Transverse colon (tissue), 4 donors: Measurements from ENCODE around the gene AKT1S1.

Experiments used
- CTCF ChIP-seq, 5 experiments: fragments of 200-600 bp in 3 of 5; fragments of 450-650 bp in 2 of 5; sonication (generic) in 3 of 5; IDR thresholded peaks; 1 replicate in 2 of 5; 2 replicates in 3 of 5; pipeline ENCODE4 v1.5.1; 2016 to 2017; ENCODE audit warnings: antibody characterized with exemption in 5 of 5, inconsistent platforms in 3 of 5, mild to moderate bottlenecking in 2 of 5, moderate library complexity in 1 of 5
- EP300 ChIP-seq: sonication (generic); formaldehyde crosslinking; IDR thresholded peaks from one replicate; pipeline ENCODE4 v1.6.1; 2017; ENCODE audit warnings: antibody characterized with exemption, low read depth
- POLR2A ChIP-seq: fragments of 450-650 bp; IDR thresholded peaks from one replicate; pipeline ENCODE4 v1.6.1; 2016; ENCODE audit warnings: antibody characterized with exemption, mild to moderate bottlenecking, moderate library complexity
- POLR2AphosphoS5 ChIP-seq, 3 donors: sonication (generic); formaldehyde crosslinking; IDR thresholded peaks; one replicate each; pipeline ENCODE4 v1.6.1; 2016; ENCODE audit warnings: antibody characterized with exemption in 3 of 3

GRCh38 chr19:49862391-49863253 lies 14.5 kb downstream of the AKT1S1 start:
- TF ChIP-seq CTCF (IDR thresholded peaks at IDR 0.05) (no peak), POLR2AphosphoS5 (IDR thresholded peaks at IDR 0.05) (no peak), POLR2A (no peak), EP300 (no peak)
